ENCODE measurements around the gene NACC2.

GRCh38 chr9:135982499-135983207, 112.4 kb downstream of the NACC2 start:
- no peak for TF ChIP-seq POLR2AphosphoS5 (IDR thresholded peaks at IDR 0.05)
- TF ChIP-seq CTCF (IDR thresholded peaks at IDR 0.05), result no peak
- no peak for TF ChIP-seq POLR2A (IDR thresholded peaks at IDR 0.05)

Measured in prostate gland (tissue), 2 donors.